ENCODE measurements around the gene TNFRSF18.

The TNFRSF18 gene

DNA sequence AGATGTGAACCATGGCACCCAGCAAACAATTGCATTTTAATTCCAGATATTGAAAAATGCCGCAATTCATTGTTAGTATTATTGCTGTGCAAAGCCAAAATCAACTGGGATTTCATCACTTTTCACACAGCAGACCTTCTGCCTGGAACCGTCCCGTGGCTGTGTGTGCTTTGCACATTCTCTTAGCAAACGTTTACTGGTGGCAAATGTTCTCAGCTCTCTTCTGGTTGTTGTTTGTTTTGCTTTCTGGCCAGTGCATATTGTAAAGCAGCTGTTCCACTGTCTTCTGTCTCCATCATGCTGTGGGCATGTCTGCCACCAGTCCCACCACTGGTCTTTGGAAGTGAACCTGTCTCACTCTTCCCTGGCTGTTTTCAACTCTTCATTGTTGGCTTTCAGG is 52.5 kb downstream of the TNFRSF18 start:
- TF ChIP-seq, protein P1, sequence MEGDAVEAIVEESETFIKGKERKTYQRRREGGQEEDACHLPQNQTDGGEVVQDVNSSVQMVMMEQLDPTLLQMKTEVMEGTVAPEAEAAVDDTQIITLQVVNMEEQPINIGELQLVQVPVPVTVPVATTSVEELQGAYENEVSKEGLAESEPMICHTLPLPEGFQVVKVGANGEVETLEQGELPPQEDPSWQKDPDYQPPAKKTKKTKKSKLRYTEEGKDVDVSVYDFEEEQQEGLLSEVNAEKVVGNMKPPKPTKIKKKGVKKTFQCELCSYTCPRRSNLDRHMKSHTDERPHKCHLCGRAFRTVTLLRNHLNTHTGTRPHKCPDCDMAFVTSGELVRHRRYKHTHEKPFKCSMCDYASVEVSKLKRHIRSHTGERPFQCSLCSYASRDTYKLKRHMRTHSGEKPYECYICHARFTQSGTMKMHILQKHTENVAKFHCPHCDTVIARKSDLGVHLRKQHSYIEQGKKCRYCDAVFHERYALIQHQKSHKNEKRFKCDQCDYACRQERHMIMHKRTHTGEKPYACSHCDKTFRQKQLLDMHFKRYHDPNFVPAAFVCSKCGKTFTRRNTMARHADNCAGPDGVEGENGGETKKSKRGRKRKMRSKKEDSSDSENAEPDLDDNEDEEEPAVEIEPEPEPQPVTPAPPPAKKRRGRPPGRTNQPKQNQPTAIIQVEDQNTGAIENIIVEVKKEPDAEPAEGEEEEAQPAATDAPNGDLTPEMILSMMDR (IDR thresholded peaks at IDR 0.05; ENCODE audit: low read depth, low read length, missing control alignments) = no peak
- H3K4me3 ChIP-seq (ENCODE audit: low read depth, low read length) = no peak overlapping the region
- no peak for DNase-seq (ENCODE audit: low read depth)

Data from GM12864 (cell line).